Measurements from ENCODE around the gene RDH5.

- TF ChIP-seq SMC3 (IDR thresholded peaks at IDR 0.05; ENCODE audit: low read depth, low read length) (no peak), USF1 (IDR thresholded peaks at IDR 0.05; ENCODE audit: borderline replicate concordance, low read depth) (no peak), PBX3 (IDR thresholded peaks at IDR 0.05) (no peak), ELF1 (IDR thresholded peaks at IDR 0.05) (no peak)
Observed at GRCh38 chr12:55727643-55728185, 7.5 kb downstream of the RDH5 start.
